K562 (cell line): ENCODE results near the gene MIEF2. TPM values are rescaled to one million over a fixed set of nuclear protein-coding genes. Genes with fewer than 3 reads are reported as not detected.

Experiments
- CBX2 ChIP-seq: fragments of 200-600 bp; sonication (generic); IDR thresholded peaks from one replicate; pipeline ENCODE4 v1.6.1; 2012; ENCODE audit warnings: mild to moderate bottlenecking, low read length, inconsistent platforms; ENCODE audit not compliant: insufficient read depth, poor library complexity, severe bottlenecking
- CEBPB ChIP-seq: fragments of 450-650 bp; IDR thresholded peaks from 2 replicates; pipeline ENCODE4 v1.6.1; 2016; ENCODE audit warnings: missing genetic modification characterization, missing compliant biosample characterization
- GATAD2A ChIP-seq: fragments of 450-650 bp; IDR thresholded peaks from 2 replicates; pipeline ENCODE4 v1.6.1; 2017
- GATAD2B ChIP-seq: fragments of 450-650 bp; IDR thresholded peaks from 2 replicates; pipeline ENCODE4 v1.6.1; 2017; ENCODE audit warnings: mild to moderate bottlenecking, borderline replicate concordance
- HLTF ChIP-seq: fragments of 450-650 bp; IDR thresholded peaks from 2 replicates; pipeline ENCODE4 v1.6.1; 2016
- MAFG ChIP-seq: fragments of 450-650 bp; conservative IDR thresholded peaks from 2 replicates; pipeline ENCODE4 v1.6.1; 2016; ENCODE audit warnings: missing genetic modification characterization, missing compliant biosample characterization
- RBFOX2 ChIP-seq: fragments of 200-400 bp; formaldehyde crosslinking; IDR thresholded peaks from 2 replicates; pipeline ENCODE4 v1.6.1; 2017; ENCODE audit warnings: low read depth, mild to moderate bottlenecking, low read length, moderate library complexity
- SNRNP70 ChIP-seq: fragments of 200-400 bp; formaldehyde crosslinking; optimal IDR thresholded peaks from 2 replicates; pipeline ENCODE3; 2017; ENCODE audit warnings: low read depth, low read length
- TRIM28 ChIP-seq: fragments of 450-650 bp; IDR thresholded peaks from 2 replicates; pipeline ENCODE4 v1.6.1; 2017
- ZKSCAN8 ChIP-seq: fragments of 200-800 bp; sonication (Bioruptor generic); IDR thresholded peaks from 2 replicates; pipeline ENCODE4 v1.6.1; 2016; ENCODE audit warnings: missing genetic modification characterization, missing compliant biosample characterization
- ZNF134 ChIP-seq: fragments of 250-450 bp; sonication (Bioruptor Pico); conservative IDR thresholded peaks from 2 replicates; pipeline ENCODE4 v1.4.0; 2020
- ZNF384 ChIP-seq: IDR thresholded peaks from 2 replicates; pipeline ENCODE4 v1.6.1; 2012; ENCODE audit warnings: low read depth, low read length, improper control_type of control experiment
- ZNF79 ChIP-seq: fragments of 250-450 bp; sonication (Bioruptor Pico); IDR thresholded peaks from 2 replicates; pipeline ENCODE4 v1.4.0; 2020; ENCODE audit warnings: low read depth, mild to moderate bottlenecking, moderate library complexity
- ZSCAN29 ChIP-seq: fragments of 450-650 bp; IDR thresholded peaks from 2 replicates; pipeline ENCODE4 v1.6.1; 2017
- polyA plus RNA-seq, 8 experiments: library from polyadenylated mRNA; depleted of rRNA in 4 of 8; stranded (reverse) in 5 of 8; unstranded in 3 of 8; fragments of >200 nt; fragmentation: Nextera tagmentation in 2 of 8; fragmentation: Illumina TruSeq in 1 of 8; extraction: Ambion mirVana in 2 of 8; extraction: Trizol in 1 of 8; gene quantifications; 2 replicates each; pipeline versions ENCODE4 v1.2.1 to v1.2.3, GENCODE V29; 2011 to 2014; ENCODE audit warnings: inconsistent platforms in 1 of 8, missing spikeins in 1 of 8
- total RNA-seq, 7 experiments: library from RNA; depleted of rRNA in 6 of 7; stranded (reverse); fragments of >200 nt in 6 of 7; fragmentation: Illumina TruSeq in 2 of 7; extraction: Trizol in 2 of 7; gene quantifications; 2 replicates each; pipeline versions ENCODE4 v1.2.1 to v1.2.3, GENCODE V29; 2011 to 2021; ENCODE audit warnings: low replicate concordance in 1 of 7
- TF ChIP-seq, protein P1 (sequence below): sonication (generic); formaldehyde crosslinking; IDR thresholded peaks from 2 replicates; pipeline ENCODE4 v1.4.0; 2020; ENCODE audit warnings: mild to moderate bottlenecking, missing genetic modification reagents
- TF ChIP-seq, protein P2 (sequence below), 3 experiments: IDR thresholded peaks in 2 of 3; conservative IDR thresholded peaks in 1 of 3; 2 replicates each; pipeline ENCODE4 v1.5.1; 2011 to 2012; ENCODE audit warnings: low read length in 3 of 3, mild to moderate bottlenecking in 3 of 3, control low read depth in 2 of 3, improper control_type of control experiment in 1 of 3, inconsistent platforms in 1 of 3, low read depth in 1 of 3, mixed read lengths in 1 of 3, moderate library complexity in 1 of 3; ENCODE audit not compliant: insufficient read depth in 2 of 3
- TF ChIP-seq, protein P3 (sequence below), 2 experiments: fragments of 450-650 bp in 1 of 2; sonication (generic) in 1 of 2; formaldehyde crosslinking in 1 of 2; IDR thresholded peaks; 2 replicates each; pipeline versions ENCODE4 v1.7.1 to v1.9.0; 2016 to 2022; ENCODE audit warnings: inconsistent platforms in 1 of 2, mild to moderate bottlenecking in 1 of 2, missing genetic modification reagents in 1 of 2

The MIEF2 gene
- total and polyA plus RNA-seq, 9 of the 15 experiments (the other 6 are each of a cell fraction or from before 2014, with no cell fraction given) = 0.10 to 8.2 (median 2.4) TPM

DNA sequence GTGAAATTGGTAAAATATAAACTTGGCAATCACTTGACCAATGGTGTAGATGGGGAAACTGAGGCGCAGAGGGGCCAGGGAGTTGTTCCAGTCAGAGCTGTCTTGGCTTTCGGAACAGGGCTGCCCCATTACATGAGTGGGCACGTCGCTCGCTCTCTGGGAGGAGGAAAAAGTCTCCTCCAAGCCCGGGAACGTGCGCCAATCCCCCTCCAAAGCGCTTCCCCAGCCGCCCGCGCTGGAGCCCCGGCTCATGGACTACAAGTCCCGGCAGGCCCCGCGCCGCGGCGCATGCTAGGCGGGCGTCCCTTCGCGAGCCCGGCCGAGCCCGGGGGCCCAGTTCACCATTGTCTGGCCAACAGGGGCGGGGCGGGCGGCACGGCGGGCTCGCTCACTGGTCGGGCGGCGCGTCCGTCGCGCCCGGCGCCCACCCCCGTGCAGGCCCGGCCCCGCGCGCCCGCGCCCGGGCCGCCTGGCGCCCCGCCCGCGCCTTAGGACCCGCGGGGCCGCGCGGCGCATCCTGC, 35.3 kb upstream of the MIEF2 start, which contains the start of gene LLGL1 (continued):
- TF ChIP-seq, protein P1, sequence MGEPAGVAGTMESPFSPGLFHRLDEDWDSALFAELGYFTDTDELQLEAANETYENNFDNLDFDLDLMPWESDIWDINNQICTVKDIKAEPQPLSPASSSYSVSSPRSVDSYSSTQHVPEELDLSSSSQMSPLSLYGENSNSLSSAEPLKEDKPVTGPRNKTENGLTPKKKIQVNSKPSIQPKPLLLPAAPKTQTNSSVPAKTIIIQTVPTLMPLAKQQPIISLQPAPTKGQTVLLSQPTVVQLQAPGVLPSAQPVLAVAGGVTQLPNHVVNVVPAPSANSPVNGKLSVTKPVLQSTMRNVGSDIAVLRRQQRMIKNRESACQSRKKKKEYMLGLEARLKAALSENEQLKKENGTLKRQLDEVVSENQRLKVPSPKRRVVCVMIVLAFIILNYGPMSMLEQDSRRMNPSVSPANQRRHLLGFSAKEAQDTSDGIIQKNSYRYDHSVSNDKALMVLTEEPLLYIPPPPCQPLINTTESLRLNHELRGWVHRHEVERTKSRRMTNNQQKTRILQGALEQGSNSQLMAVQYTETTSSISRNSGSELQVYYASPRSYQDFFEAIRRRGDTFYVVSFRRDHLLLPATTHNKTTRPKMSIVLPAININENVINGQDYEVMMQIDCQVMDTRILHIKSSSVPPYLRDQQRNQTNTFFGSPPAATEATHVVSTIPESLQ (CRISPR knock-in tag) = no peak
- no peak for TF ChIP-seq CEBPB (tag)
- TF ChIP-seq HLTF = no peak
- TF ChIP-seq RBFOX2 = peak; percentile 35; the same call in 1 of the 2 replicates
- no peak for TF ChIP-seq ZKSCAN8
- TF ChIP-seq ZNF384 = no peak
- TF ChIP-seq MAFG (tag) = no peak
- TF ChIP-seq, protein P2, sequence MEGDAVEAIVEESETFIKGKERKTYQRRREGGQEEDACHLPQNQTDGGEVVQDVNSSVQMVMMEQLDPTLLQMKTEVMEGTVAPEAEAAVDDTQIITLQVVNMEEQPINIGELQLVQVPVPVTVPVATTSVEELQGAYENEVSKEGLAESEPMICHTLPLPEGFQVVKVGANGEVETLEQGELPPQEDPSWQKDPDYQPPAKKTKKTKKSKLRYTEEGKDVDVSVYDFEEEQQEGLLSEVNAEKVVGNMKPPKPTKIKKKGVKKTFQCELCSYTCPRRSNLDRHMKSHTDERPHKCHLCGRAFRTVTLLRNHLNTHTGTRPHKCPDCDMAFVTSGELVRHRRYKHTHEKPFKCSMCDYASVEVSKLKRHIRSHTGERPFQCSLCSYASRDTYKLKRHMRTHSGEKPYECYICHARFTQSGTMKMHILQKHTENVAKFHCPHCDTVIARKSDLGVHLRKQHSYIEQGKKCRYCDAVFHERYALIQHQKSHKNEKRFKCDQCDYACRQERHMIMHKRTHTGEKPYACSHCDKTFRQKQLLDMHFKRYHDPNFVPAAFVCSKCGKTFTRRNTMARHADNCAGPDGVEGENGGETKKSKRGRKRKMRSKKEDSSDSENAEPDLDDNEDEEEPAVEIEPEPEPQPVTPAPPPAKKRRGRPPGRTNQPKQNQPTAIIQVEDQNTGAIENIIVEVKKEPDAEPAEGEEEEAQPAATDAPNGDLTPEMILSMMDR (IDR thresholded peaks at IDR 0.05 in 2 of 3, conservative IDR thresholded peaks at IDR 0.05 in 1 of 3; ENCODE audit: insufficient read depth in 2 of 3, low read depth in 1 of 3, low read length in 3 of 3) = no peak
- no peak for TF ChIP-seq TRIM28
- TF ChIP-seq, protein P3, sequence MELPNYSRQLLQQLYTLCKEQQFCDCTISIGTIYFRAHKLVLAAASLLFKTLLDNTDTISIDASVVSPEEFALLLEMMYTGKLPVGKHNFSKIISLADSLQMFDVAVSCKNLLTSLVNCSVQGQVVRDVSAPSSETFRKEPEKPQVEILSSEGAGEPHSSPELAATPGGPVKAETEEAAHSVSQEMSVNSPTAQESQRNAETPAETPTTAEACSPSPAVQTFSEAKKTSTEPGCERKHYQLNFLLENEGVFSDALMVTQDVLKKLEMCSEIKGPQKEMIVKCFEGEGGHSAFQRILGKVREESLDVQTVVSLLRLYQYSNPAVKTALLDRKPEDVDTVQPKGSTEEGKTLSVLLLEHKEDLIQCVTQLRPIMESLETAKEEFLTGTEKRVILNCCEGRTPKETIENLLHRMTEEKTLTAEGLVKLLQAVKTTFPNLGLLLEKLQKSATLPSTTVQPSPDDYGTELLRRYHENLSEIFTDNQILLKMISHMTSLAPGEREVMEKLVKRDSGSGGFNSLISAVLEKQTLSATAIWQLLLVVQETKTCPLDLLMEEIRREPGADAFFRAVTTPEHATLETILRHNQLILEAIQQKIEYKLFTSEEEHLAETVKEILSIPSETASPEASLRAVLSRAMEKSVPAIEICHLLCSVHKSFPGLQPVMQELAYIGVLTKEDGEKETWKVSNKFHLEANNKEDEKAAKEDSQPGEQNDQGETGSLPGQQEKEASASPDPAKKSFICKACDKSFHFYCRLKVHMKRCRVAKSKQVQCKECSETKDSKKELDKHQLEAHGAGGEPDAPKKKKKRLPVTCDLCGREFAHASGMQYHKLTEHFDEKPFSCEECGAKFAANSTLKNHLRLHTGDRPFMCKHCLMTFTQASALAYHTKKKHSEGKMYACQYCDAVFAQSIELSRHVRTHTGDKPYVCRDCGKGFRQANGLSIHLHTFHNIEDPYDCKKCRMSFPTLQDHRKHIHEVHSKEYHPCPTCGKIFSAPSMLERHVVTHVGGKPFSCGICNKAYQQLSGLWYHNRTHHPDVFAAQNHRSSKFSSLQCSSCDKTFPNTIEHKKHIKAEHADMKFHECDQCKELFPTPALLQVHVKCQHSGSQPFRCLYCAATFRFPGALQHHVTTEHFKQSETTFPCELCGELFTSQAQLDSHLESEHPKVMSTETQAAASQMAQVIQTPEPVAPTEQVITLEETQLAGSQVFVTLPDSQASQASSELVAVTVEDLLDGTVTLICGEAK (IDR thresholded peaks at IDR 0.05) = no peak
- TF ChIP-seq, protein P3 (CRISPR knock-in tag; IDR thresholded peaks at IDR 0.05) = no peak
- no peak for TF ChIP-seq GATAD2B
- no peak for TF ChIP-seq ZNF134
- TF ChIP-seq ZNF79 (CRISPR knock-in tag) = no peak
- no peak for TF ChIP-seq SNRNP70
- no peak for TF ChIP-seq GATAD2A
- TF ChIP-seq ZSCAN29 = no peak
- TF ChIP-seq CBX2 = no peak
